ES-I3 (cell line): ENCODE data around the gene ZNF616.
A peak's percentile ranks its signal among the peaks of the same experiment; 100 is the strongest.

ENCODE experiments used
- H3K36me3 ChIP-seq: 2 replicates; pipeline ENCODE4 v1.6.1; 2013; ENCODE audit warnings: mild to moderate bottlenecking, low read length, control low read depth, moderate library complexity; ENCODE audit not compliant: insufficient read depth
- H3K4me1 ChIP-seq: 2 replicates; pipeline ENCODE4 v1.6.1; 2013; ENCODE audit warnings: mild to moderate bottlenecking, control low read depth, low read length; ENCODE audit not compliant: insufficient read depth
- H3K9ac ChIP-seq: 2 replicates; pipeline ENCODE4 v1.6.1; 2013; ENCODE audit warnings: low read depth, mild to moderate bottlenecking, low read length, moderate library complexity
- H3K9me3 ChIP-seq: 2 replicates; pipeline ENCODE4 v1.6.1; 2013; ENCODE audit warnings: mild to moderate bottlenecking, low read length, moderate library complexity; ENCODE audit not compliant: control insufficient read depth, insufficient read depth

ZNF616 gene

GRCh38 chr19:52094526-52095130 is 45.1 kb downstream of the ZNF616 start:
- Histone ChIP-seq H3K9me3 (peaks cover 4% of the 10 kb centered on the region; the same call in 1 of the 2 replicates), H3K36me3 (no peaks in the 10 kb centered on the region), H3K9ac (peak overlapping the region; percentile 77), H3K4me1 (no peaks in the 10 kb centered on the region)

DNA sequence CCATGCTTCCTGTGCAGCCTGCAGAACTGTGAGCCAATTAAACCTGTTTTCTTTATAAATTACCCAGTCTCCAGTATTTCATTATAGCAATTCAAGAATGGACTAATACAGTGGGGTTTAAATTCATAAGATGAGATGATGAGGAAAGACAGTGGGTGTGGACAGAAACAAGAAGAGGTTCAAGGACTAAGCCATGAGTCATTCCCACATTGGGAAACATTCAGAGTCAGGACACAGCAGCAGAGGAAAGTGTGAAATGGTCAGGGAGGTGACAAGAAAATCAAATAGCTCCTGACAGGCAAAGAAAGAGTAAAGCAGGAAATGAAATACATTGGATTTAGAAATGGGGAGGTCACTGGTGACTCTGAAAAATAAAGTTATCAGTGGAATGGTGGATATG is 53.3 kb downstream of the ZNF616 start:
- H3K9ac ChIP-seq: no peak overlapping the region
- H3K36me3 ChIP-seq: no peaks in the 10 kb centered on the region; the same call in 1 of the 2 replicates
- no peaks in the 10 kb centered on the region for H3K4me1 ChIP-seq
- H3K9me3 ChIP-seq: peaks cover 4% of the 10 kb centered on the region

DNA sequence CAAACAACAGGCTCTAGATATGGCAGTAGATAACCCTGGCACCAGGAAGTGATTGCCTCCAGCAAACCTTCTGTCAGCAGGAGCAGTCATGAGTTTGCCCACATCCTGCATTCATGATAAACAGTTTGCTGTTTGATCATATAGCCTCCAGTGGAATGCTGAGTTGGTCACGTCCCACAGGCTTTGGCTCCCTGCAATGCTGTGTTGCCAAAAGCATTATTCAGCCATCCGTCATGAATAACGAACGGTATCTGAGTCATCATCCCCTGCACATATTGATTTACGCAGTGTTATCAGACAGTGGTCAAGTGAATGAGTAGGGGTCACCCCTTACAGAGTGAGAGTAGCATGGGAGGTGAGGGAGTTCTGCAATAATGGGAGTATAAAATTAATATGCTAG is 69.2 kb downstream of the ZNF616 start:
- Histone ChIP-seq H3K36me3 (peaks cover 12% of the 10 kb centered on the region), H3K9me3 (peaks cover 32% of the 10 kb centered on the region), H3K9ac (no peak overlapping the region), H3K4me1 (no peaks in the 10 kb centered on the region)

DNA sequence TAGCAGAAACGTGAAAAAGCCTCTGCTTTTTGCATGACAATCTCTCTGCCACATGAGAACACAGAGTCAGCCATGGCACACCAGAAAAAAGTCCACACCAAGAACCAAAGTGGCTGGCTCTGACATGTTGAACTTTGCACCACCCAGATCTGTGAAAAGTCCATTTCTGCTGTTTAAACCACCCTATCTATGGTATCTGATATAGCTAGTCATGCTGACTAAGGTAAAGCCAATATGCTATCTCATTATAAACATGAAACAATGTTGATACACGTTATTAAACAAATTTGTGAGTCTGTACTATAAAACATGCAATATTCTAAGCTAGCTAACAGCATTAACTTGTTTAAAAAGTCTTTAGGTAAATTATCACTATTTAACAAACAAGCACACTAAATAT is 70.1 kb downstream of the ZNF616 start:
- no peak overlapping the region for H3K9ac ChIP-seq
- H3K9me3 ChIP-seq: peaks cover 38% of the 10 kb centered on the region
- peaks cover 19% of the 10 kb centered on the region for H3K36me3 ChIP-seq
- H3K4me1 ChIP-seq: no peaks in the 10 kb centered on the region

GRCh38 chr19:52066258-52066863 is 73.4 kb downstream of the ZNF616 start:
- H3K36me3 ChIP-seq: peaks cover 19% of the 10 kb centered on the region
- H3K4me1 ChIP-seq: no peaks in the 10 kb centered on the region
- no peak overlapping the region for H3K9ac ChIP-seq
- H3K9me3 ChIP-seq: peaks cover 51% of the 10 kb centered on the region

GRCh38 chr19:52065399-52065798 is 74.3 kb downstream of the ZNF616 start:
- Histone ChIP-seq H3K9me3 (peaks cover 57% of the 10 kb centered on the region), H3K9ac (no peak overlapping the region), H3K36me3 (peaks cover 19% of the 10 kb centered on the region)

More at GRCh38 chr19:52065399-52065798, 74.3 kb downstream of the ZNF616 start:
- no peaks in the 10 kb centered on the region for H3K4me1 ChIP-seq
